Fibroblast of lung (primary cell): ENCODE results near the gene TANC1. TPM values are rescaled to one million over a fixed set of nuclear protein-coding genes. Genes with fewer than 3 reads are reported as not detected.

Experiments used
- DNase-seq, 2 donors: peaks; one replicate each; pipeline versions ENCODE4 v3.0.0 to v3.0.0-alpha.2; 2010; ENCODE audit warnings: low read depth in 2 of 2
- H2AFZ ChIP-seq: 2 replicates; pipeline ENCODE4 v1.5.1; 2012; ENCODE audit warnings: low read length, control low read depth, inconsistent platforms
- H3K27ac ChIP-seq: 2 replicates; pipeline ENCODE4 v1.5.1; 2011; ENCODE audit warnings: low read length, control low read depth; ENCODE audit not compliant: insufficient read depth
- H3K27me3 ChIP-seq: 2 replicates; pipeline ENCODE4 v1.5.1; 2011; ENCODE audit warnings: mild to moderate bottlenecking, low read length; ENCODE audit not compliant: control insufficient read depth, insufficient read depth
- H3K36me3 ChIP-seq: 2 replicates; pipeline ENCODE4 v1.5.1; 2011; ENCODE audit warnings: low read length; ENCODE audit not compliant: control insufficient read depth, insufficient read depth
- H3K4me1 ChIP-seq: 2 replicates; pipeline ENCODE4 v1.5.1; 2011; ENCODE audit warnings: low read length; ENCODE audit not compliant: control insufficient read depth, insufficient read depth; ENCODE audit errors: extremely low read depth
- H3K4me2 ChIP-seq: 2 replicates; pipeline ENCODE4 v1.5.1; 2011; ENCODE audit warnings: low read length, control low read depth; ENCODE audit not compliant: insufficient read depth; ENCODE audit errors: extremely low read depth
- H3K4me3 ChIP-seq, 4 experiments: fragments of 200-600 bp in 1 of 4; sonication (generic) in 1 of 4; replicated peaks in 1 of 4; 2 replicates each; pipeline ENCODE4 v1.5.1; 2011 to 2016; ENCODE audit warnings: low read length in 4 of 4, low read depth in 3 of 4, mild to moderate bottlenecking in 3 of 4, control low read depth in 2 of 4, inconsistent platforms in 1 of 4, mixed read lengths in 1 of 4; ENCODE audit not compliant: insufficient read depth in 1 of 4; ENCODE audit errors: control extremely low read depth in 1 of 4
- H3K79me2 ChIP-seq: 2 replicates; pipeline ENCODE4 v1.5.1; 2012; ENCODE audit warnings: mild to moderate bottlenecking, low read length, inconsistent platforms; ENCODE audit not compliant: control insufficient read depth, insufficient read depth
- H3K9ac ChIP-seq: 2 replicates; pipeline ENCODE4 v1.5.1; 2011; ENCODE audit warnings: mild to moderate bottlenecking, low read length, control low read depth; ENCODE audit not compliant: insufficient read depth
- H3K9me3 ChIP-seq: 2 replicates; pipeline ENCODE4 v1.5.1; 2012; ENCODE audit warnings: low read depth, low read length; ENCODE audit not compliant: control insufficient read depth, insufficient read depth
- H4K20me1 ChIP-seq: 2 replicates; pipeline ENCODE4 v1.5.1; 2011; ENCODE audit warnings: low read length; ENCODE audit not compliant: control insufficient read depth, insufficient read depth; ENCODE audit errors: extremely low read depth
- CTCF ChIP-seq, 2 donors: IDR thresholded peaks in 1 of 2; conservative IDR thresholded peaks in 1 of 2; 1 replicate in 1 of 2; 2 replicates in 1 of 2; pipeline ENCODE4 v1.5.1; 2011 to 2012; ENCODE audit warnings: low read length in 2 of 2, control low read depth in 1 of 2, inconsistent platforms in 1 of 2, low read depth in 1 of 2, mild to moderate bottlenecking in 1 of 2
- EZH2 ChIP-seq: IDR thresholded peaks from 2 replicates; pipeline ENCODE4 v1.5.1; 2012; ENCODE audit warnings: low read length, control low read depth, mild to moderate bottlenecking; ENCODE audit errors: missing control alignments
- polyA plus RNA-seq, 2 donors: library from polyadenylated mRNA; depleted of rRNA in 1 of 2; stranded (reverse) in 1 of 2; unstranded in 1 of 2; fragments of >200 nt; gene quantifications; 2 replicates each; pipeline ENCODE4 v1.2.1, GENCODE V29; 2011 to 2012; ENCODE audit warnings: missing spikeins in 1 of 2
- total RNA-seq: library from RNA; depleted of rRNA; stranded (reverse); fragments of >200 nt; gene quantifications from 2 replicates; pipeline ENCODE4 v1.2.1, GENCODE V29; 2014

TANC1 gene
- total and polyA plus RNA-seq, 2 donors (not counting 1 experiment from before 2014, with no cell fraction given) = 32.7 to 41.9 TPM

DNA sequence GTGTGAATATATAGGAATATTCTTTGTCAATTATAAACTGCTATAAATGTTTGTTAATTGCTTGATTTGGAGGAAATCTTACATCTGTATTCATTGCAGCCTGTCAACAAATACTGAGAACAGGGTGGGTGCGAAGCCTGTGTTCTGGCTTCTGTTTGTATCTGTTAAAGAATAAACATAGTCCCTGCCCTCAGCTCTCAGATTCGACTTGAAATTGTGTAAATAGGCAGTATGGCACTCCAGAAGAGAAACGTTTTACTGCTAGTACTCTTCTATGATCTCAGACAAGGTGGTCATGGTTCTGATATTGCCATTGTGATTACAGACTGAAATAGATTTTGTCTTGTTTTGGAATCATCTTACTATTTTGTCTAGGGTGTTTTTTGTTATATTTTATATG, 92.1 kb downstream of the TANC1 start:
- Histone ChIP-seq H3K27me3 (no peaks in the 10 kb centered on the region), H4K20me1 (no peaks in the 10 kb centered on the region), H3K9me3 (no peaks in the 10 kb centered on the region), H3K79me2 (peaks cover 6% of the 10 kb centered on the region), H3K4me2 (no peak overlapping the region), H3K4me1 (peaks cover 12% of the 10 kb centered on the region), H3K27ac (no peak overlapping the region), H3K9ac (no peak overlapping the region), H3K4me3 (no peak overlapping the region), H2AFZ (no peak overlapping the region), H3K36me3 (no peaks in the 10 kb centered on the region)
- TF ChIP-seq CTCF (conservative IDR thresholded peaks at IDR 0.05 in 1 of 2, IDR thresholded peaks at IDR 0.05 in 1 of 2; ENCODE audit: low read depth in 1 of 2, low read length in 2 of 2) (no peak), EZH2 (no peak)
- no peak for DNase-seq

- Histone ChIP-seq H3K4me2 (no peak overlapping the region), H3K27me3 (no peaks in the 10 kb centered on the region), H2AFZ (no peak overlapping the region), H3K9me3 (no peaks in the 10 kb centered on the region), H3K4me3 (no peak overlapping the region), H4K20me1 (no peaks in the 10 kb centered on the region), H3K79me2 (peaks cover 3% of the 10 kb centered on the region), H3K27ac (no peak overlapping the region), H3K36me3 (no peaks in the 10 kb centered on the region), H3K4me1 (peaks cover 12% of the 10 kb centered on the region), H3K9ac (no peak overlapping the region)
- DNase-seq = no peak
- no peak for TF ChIP-seq EZH2
- no peak for TF ChIP-seq CTCF (conservative IDR thresholded peaks at IDR 0.05 in 1 of 2, IDR thresholded peaks at IDR 0.05 in 1 of 2; ENCODE audit: low read depth in 1 of 2, low read length in 2 of 2)
Observed at GRCh38 chr2:159063677-159064076, 95.2 kb downstream of the TANC1 start.

GRCh38 chr2:159064446-159065301, 96.2 kb downstream of the TANC1 start:
- H2AFZ ChIP-seq = no peak overlapping the region
- no peak overlapping the region for H3K9ac ChIP-seq
- peak; percentile 38 to 77 for DNase-seq
- no peaks in the 10 kb centered on the region for H3K27me3 ChIP-seq
- H3K4me1 ChIP-seq = peaks cover 12% of the 10 kb centered on the region
- peaks cover 3% of the 10 kb centered on the region for H3K79me2 ChIP-seq
- no peaks in the 10 kb centered on the region for H3K36me3 ChIP-seq
- no peak for TF ChIP-seq EZH2
- no peak for TF ChIP-seq CTCF (conservative IDR thresholded peaks at IDR 0.05 in 1 of 2, IDR thresholded peaks at IDR 0.05 in 1 of 2; ENCODE audit: low read depth in 1 of 2, low read length in 2 of 2)
- H3K4me3 ChIP-seq = no peak overlapping the region
- no peak overlapping the region for H3K27ac ChIP-seq
- no peaks in the 10 kb centered on the region for H4K20me1 ChIP-seq
- no peaks in the 10 kb centered on the region for H3K9me3 ChIP-seq
- no peak overlapping the region for H3K4me2 ChIP-seq
